Small intestine (tissue), 7 donors: ENCODE results near the gene RFX2. TPM values are rescaled to one million over a fixed set of nuclear protein-coding genes. Genes with fewer than 3 reads are reported as not detected.
"Not testable (repeated sequence)": the region's sequence is repeated elsewhere in the genome, so short reads cannot be mapped to it uniquely, and the experiment has no call there.

Source experiments
- DNase-seq, 2 donors: peaks; one replicate each; pipeline versions ENCODE4 v3.0.0 to v3.0.0-alpha.2; 2013
- FAIRE-seq: peaks from 2 replicates; lab custom pipeline; 2012; peaks lifted over from hg19 to GRCh38; lab: Jason Lieb, UNC
- H3K27ac ChIP-seq, 3 donors: one replicate each; pipeline ENCODE4 v1.5.1; 2013; ENCODE audit warnings: low read length in 2 of 3, mild to moderate bottlenecking in 2 of 3, control low read depth in 1 of 3, inconsistent platforms in 1 of 3, low read depth in 1 of 3, moderate library complexity in 1 of 3
- H3K27me3 ChIP-seq, 3 donors: one replicate each; pipeline ENCODE4 v1.6.1; 2013; ENCODE audit warnings: low read length in 3 of 3, inconsistent platforms in 1 of 3; ENCODE audit not compliant: control insufficient read depth in 3 of 3, insufficient read depth in 3 of 3
- H3K36me3 ChIP-seq, 3 donors: one replicate each; pipeline ENCODE4 v1.6.1; 2013; ENCODE audit warnings: low read length in 3 of 3, inconsistent platforms in 1 of 3, low read depth in 1 of 3, mild to moderate bottlenecking in 1 of 3, moderate library complexity in 1 of 3; ENCODE audit not compliant: control insufficient read depth in 3 of 3, insufficient read depth in 2 of 3
- H3K4me1 ChIP-seq, 3 donors: one replicate each; pipeline ENCODE4 v1.6.1; 2013; ENCODE audit warnings: low read length in 2 of 3, inconsistent platforms in 1 of 3, low read depth in 1 of 3, mild to moderate bottlenecking in 1 of 3, moderate library complexity in 1 of 3; ENCODE audit not compliant: control insufficient read depth in 3 of 3, insufficient read depth in 2 of 3
- H3K4me3 ChIP-seq, 3 donors: one replicate each; pipeline ENCODE4 v1.5.1; 2013; ENCODE audit warnings: low read length in 3 of 3, control low read depth in 1 of 3, inconsistent platforms in 1 of 3, low read depth in 1 of 3, mild to moderate bottlenecking in 1 of 3, moderate library complexity in 1 of 3
- H3K9me3 ChIP-seq, 2 donors: one replicate each; pipeline ENCODE4 v1.6.1; 2013; ENCODE audit warnings: low read depth in 1 of 2, low read length in 1 of 2; ENCODE audit not compliant: control insufficient read depth in 2 of 2, insufficient read depth in 1 of 2
- WGBS, 3 donors: extraction: QIAGEN DNeasy Blood & Tissue Kit; methylation state at CpG; one replicate each; pipeline ENCODE4 v1.1.7; 2013; 5-methylcytosine and 5-hydroxymethylcytosine counted together
- polyA plus RNA-seq, 4 donors: library from polyadenylated mRNA; stranded (reverse) in 3 of 4; unstranded in 1 of 4; fragments of 200-250 nt in 3 of 4; fragments of 120-200 nt in 1 of 4; gene quantifications; one replicate each; pipeline versions ENCODE4 v1.2.1 to v1.2.3, GENCODE V29; 2013
- donor health status: healthy with polysubstance abuse.
- donor health status: control.
- donor health status: control.
- donor health status: Bipolar disorder and iron deficiency.
- donor health status: healthy.

Gene RFX2
- polyA plus RNA-seq, 4 donors, result 1.1 to 9.1 (median 2.3) TPM

- Histone ChIP-seq H3K4me1 (peaks cover 7 to 31% (median 7%) of the 10 kb centered on the region in 3 donors), H3K27ac (peak overlapping the region in 2 of 3 donors; percentile 28 to 62)
- 28 to 44% (median 37%) methylated on average over 17 to 18 of the region's 18 CpGs for WGBS, 3 donors
Observed at GRCh38 chr19:5968431-5969373, 141.6 kb downstream of the RFX2 start.

GRCh38 chr19:5967994-5968430 is 142.3 kb downstream of the RFX2 start:
- FAIRE-seq (no peak), DNase-seq (peak; percentile 71 to 86)
- peak overlapping the region in 2 of 3 donors; percentile 28 to 62 for H3K27ac ChIP-seq
- no peaks in the 10 kb centered on the region for H3K9me3 ChIP-seq
- no peak overlapping the region for H3K4me3 ChIP-seq
- peaks cover 0 to 52% (median 0%) of the 10 kb centered on the region in 3 donors for H3K36me3 ChIP-seq
- no peaks in the 10 kb centered on the region for H3K27me3 ChIP-seq
- WGBS, 3 donors, result 2 to 7% (median 4%) methylated on average over 10 of the region's 10 CpGs
- H3K4me1 ChIP-seq, result peaks cover 7 to 32% (median 7%) of the 10 kb centered on the region in 3 donors

More at GRCh38 chr19:5968431-5969373, 141.6 kb downstream of the RFX2 start:
- H3K36me3 ChIP-seq, result peaks cover 0 to 58% (median 4%) of the 10 kb centered on the region in 3 donors
- FAIRE-seq (no peak), DNase-seq (no peak)
- no peaks in the 10 kb centered on the region for H3K27me3 ChIP-seq
- no peak overlapping the region for H3K4me3 ChIP-seq
- H3K9me3 ChIP-seq, result no peaks in the 10 kb centered on the region

GRCh38 chr19:5967571-5967970 is 142.7 kb downstream of the RFX2 start:
- peaks cover 10 to 37% (median 12%) of the 10 kb centered on the region in 3 donors for H3K4me1 ChIP-seq
- H3K4me3 ChIP-seq, result no peak overlapping the region
- no peak for FAIRE-seq
- H3K27ac ChIP-seq, result peak overlapping the region in 1 of 3 donors; percentile 30
- DNase-seq, result no peak
- no peaks in the 10 kb centered on the region for H3K9me3 ChIP-seq
- H3K36me3 ChIP-seq, result peaks cover 0 to 50% (median 0%) of the 10 kb centered on the region in 3 donors
- no peaks in the 10 kb centered on the region for H3K27me3 ChIP-seq
- 36 to 55% (median 44%) methylated on average over 7 of the region's 7 CpGs for WGBS, 3 donors

GRCh38 chr19:5966941-5967340 is 143.4 kb downstream of the RFX2 start:
- Histone ChIP-seq H3K4me1 (peaks cover 10 to 43% (median 16%) of the 10 kb centered on the region in 3 donors), H3K27me3 (no peaks in the 10 kb centered on the region), H3K36me3 (peaks cover 0 to 44% (median 0%) of the 10 kb centered on the region in 3 donors), H3K9me3 (no peaks in the 10 kb centered on the region), H3K27ac (peak overlapping the region in 1 of 3 donors; percentile 54), H3K4me3 (no peak overlapping the region)
- FAIRE-seq (no peak), DNase-seq (no peak)
- WGBS, 3 donors, result 83 to 89% (median 87%) methylated on average over 9 of the region's 9 CpGs

- H3K4me3 ChIP-seq, result no peak overlapping the region
- DNase-seq (no peak), FAIRE-seq (no peak)
- peaks cover 0 to 44% (median 0%) of the 10 kb centered on the region in 3 donors for H3K36me3 ChIP-seq
- peaks cover 10 to 48% (median 16%) of the 10 kb centered on the region in 3 donors for H3K4me1 ChIP-seq
- WGBS, 3 donors, result 64 to 79% (median 79%) methylated on average over 8 of the region's 8 CpGs
- no peaks in the 10 kb centered on the region for H3K9me3 ChIP-seq
- H3K27ac ChIP-seq, result peak overlapping the region in 2 of 3 donors; percentile 48 to 54
- no peaks in the 10 kb centered on the region for H3K27me3 ChIP-seq
Observed at GRCh38 chr19:5966215-5966614, 144.1 kb downstream of the RFX2 start.

- Histone ChIP-seq H3K9me3 (no peaks in the 10 kb centered on the region), H3K4me3 (no peak overlapping the region), H3K36me3 (peaks cover 0 to 39% (median 0%) of the 10 kb centered on the region in 3 donors), H3K27ac (peak overlapping the region in 1 of 3 donors; percentile 5), H3K27me3 (no peaks in the 10 kb centered on the region), H3K4me1 (peaks cover 11 to 57% (median 22%) of the 10 kb centered on the region in 3 donors)
- DNase-seq (no peak), FAIRE-seq (no peak)
- WGBS, 3 donors, result 84 to 96% (median 94%) methylated on average over 3 to 5 of the region's 5 CpGs
Observed at GRCh38 chr19:5964816-5965565, 145.3 kb downstream of the RFX2 start.

- Histone ChIP-seq H3K36me3 (peaks cover 0 to 46% (median 0%) of the 10 kb centered on the region in 3 donors), H3K27ac (peak overlapping the region in 1 of 3 donors; percentile 92), H3K27me3 (no peaks in the 10 kb centered on the region), H3K4me1 (peaks cover 11 to 58% (median 21%) of the 10 kb centered on the region in 3 donors), H3K4me3 (no peak overlapping the region), H3K9me3 (no peaks in the 10 kb centered on the region)
- WGBS, 3 donors, result 88 to 95% (median 89%) methylated on average over 7 of the region's 7 CpGs
- DNase-seq, result no peak
- no peak for FAIRE-seq
Observed at GRCh38 chr19:5963855-5964254, 146.4 kb downstream of the RFX2 start.

- 84 to 87% (median 85%) methylated on average over 6 of the region's 6 CpGs for WGBS, 3 donors
- Histone ChIP-seq H3K27ac (peak overlapping the region; percentile 46 to 92 (median 77)), H3K36me3 (peaks cover 0 to 48% (median 0%) of the 10 kb centered on the region in 3 donors), H3K4me1 (peaks cover 6 to 56% (median 19%) of the 10 kb centered on the region in 3 donors)
- not testable (repeated sequence) for H3K4me3 ChIP-seq, FAIRE-seq, DNase-seq, H3K27me3 ChIP-seq, H3K9me3 ChIP-seq
Observed at GRCh38 chr19:5963259-5963658, 147.0 kb downstream of the RFX2 start.
